ENCODE measurements around the gene RAF1.

DNA sequence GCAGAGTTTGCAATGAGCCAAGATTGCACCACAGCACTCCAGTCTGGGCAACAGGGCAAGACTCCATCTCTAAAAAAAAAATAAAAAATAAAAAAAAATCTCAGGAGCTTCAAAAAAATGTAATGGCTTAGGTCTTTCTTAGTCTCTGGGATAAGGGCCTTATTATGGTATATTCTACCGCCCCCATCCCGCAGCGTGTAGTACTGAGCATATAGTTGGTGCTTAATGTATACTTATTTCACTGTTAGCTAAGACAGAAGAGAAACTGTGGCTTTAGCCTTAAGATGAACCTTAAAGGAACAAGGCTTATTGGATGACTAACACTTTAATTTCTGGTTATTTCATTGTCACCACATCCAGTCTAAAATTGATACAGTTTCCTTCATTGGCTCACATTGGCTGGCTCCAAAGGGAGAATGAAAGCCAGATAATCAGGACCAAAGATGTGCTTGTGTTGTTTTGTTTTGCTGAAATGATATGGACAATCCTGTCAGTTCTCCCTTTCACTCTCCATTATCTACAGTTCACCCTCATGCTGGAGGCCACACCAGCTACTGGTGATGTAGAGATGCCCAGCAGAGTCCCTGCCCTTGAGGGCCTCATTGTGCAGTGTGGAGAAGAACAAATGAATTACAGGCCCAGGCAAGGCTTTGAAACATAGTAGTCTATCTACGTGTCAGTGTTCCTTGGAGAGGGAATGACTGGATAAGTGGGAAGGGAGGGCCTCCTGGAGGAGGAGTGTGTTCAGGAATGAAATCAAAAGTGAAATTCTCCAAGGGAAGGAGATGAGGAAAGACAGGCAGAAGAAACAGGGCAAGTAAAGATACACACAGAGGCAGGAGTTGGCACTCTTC, 17.4 kb upstream of the RAF1 start:
- TF ChIP-seq, protein P1, sequence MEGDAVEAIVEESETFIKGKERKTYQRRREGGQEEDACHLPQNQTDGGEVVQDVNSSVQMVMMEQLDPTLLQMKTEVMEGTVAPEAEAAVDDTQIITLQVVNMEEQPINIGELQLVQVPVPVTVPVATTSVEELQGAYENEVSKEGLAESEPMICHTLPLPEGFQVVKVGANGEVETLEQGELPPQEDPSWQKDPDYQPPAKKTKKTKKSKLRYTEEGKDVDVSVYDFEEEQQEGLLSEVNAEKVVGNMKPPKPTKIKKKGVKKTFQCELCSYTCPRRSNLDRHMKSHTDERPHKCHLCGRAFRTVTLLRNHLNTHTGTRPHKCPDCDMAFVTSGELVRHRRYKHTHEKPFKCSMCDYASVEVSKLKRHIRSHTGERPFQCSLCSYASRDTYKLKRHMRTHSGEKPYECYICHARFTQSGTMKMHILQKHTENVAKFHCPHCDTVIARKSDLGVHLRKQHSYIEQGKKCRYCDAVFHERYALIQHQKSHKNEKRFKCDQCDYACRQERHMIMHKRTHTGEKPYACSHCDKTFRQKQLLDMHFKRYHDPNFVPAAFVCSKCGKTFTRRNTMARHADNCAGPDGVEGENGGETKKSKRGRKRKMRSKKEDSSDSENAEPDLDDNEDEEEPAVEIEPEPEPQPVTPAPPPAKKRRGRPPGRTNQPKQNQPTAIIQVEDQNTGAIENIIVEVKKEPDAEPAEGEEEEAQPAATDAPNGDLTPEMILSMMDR (IDR thresholded peaks at IDR 0.05 in 4 of 5, conservative IDR thresholded peaks at IDR 0.05 in 1 of 5), result no peak
- no peak for TF ChIP-seq POLR2A (IDR thresholded peaks at IDR 0.05)
